Liver (tissue), 3 donors: ENCODE results near the gene ZIC1.

Experiments used
- CTCF ChIP-seq: fragments of 150-350 bp; IDR thresholded peaks from 2 replicates; pipeline ENCODE4 v1.5.1; 2017; ENCODE audit warnings: improper control_type of control experiment, low read depth, low read length; ENCODE audit not compliant: missing input control
- FOXA1 ChIP-seq: IDR thresholded peaks from 2 replicates; pipeline ENCODE4 v1.6.1; 2016; ENCODE audit warnings: antibody characterized with exemption
- JUND ChIP-seq, 2 donors: IDR thresholded peaks; 2 replicates each; pipeline ENCODE4 v1.6.1; 2016; ENCODE audit warnings: antibody characterized with exemption in 2 of 2
- NR2F2 ChIP-seq: IDR thresholded peaks from 2 replicates; pipeline ENCODE4 v1.6.1; 2016; ENCODE audit warnings: antibody characterized with exemption
- RAD21 ChIP-seq, 2 donors: IDR thresholded peaks; 2 replicates each; pipeline ENCODE4 v1.6.1; 2016; ENCODE audit warnings: antibody characterized with exemption in 2 of 2, mild to moderate bottlenecking in 2 of 2
- RXRA ChIP-seq, 2 donors: IDR thresholded peaks; 2 replicates each; pipeline ENCODE4 v1.6.1; 2017 to 2018; ENCODE audit warnings: antibody characterized with exemption in 2 of 2, mild to moderate bottlenecking in 1 of 2
- SP1 ChIP-seq: IDR thresholded peaks from 2 replicates; pipeline ENCODE4 v1.6.1; 2018; ENCODE audit warnings: antibody characterized with exemption, mild to moderate bottlenecking
- TAF1 ChIP-seq: conservative IDR thresholded peaks from 2 replicates; pipeline ENCODE4 v1.6.1; 2016; ENCODE audit warnings: antibody characterized with exemption, mild to moderate bottlenecking
- YY1 ChIP-seq: IDR thresholded peaks from 2 replicates; pipeline ENCODE4 v1.6.1; 2016; ENCODE audit warnings: antibody characterized with exemption, mild to moderate bottlenecking
- TF ChIP-seq, protein P1 (sequence below): IDR thresholded peaks from 2 replicates; pipeline ENCODE4 v1.6.1; 2016; ENCODE audit warnings: antibody characterized with exemption
- TF ChIP-seq, protein P2 (sequence below): IDR thresholded peaks from 2 replicates; pipeline ENCODE4 v1.6.1; 2016; ENCODE audit warnings: antibody characterized with exemption, mild to moderate bottlenecking
- TF ChIP-seq, protein P3 (sequence below): IDR thresholded peaks from 2 replicates; pipeline ENCODE4 v1.6.1; 2016; ENCODE audit warnings: antibody characterized with exemption
- donor health status: healthy.
- donor health status: healthy.

DNA sequence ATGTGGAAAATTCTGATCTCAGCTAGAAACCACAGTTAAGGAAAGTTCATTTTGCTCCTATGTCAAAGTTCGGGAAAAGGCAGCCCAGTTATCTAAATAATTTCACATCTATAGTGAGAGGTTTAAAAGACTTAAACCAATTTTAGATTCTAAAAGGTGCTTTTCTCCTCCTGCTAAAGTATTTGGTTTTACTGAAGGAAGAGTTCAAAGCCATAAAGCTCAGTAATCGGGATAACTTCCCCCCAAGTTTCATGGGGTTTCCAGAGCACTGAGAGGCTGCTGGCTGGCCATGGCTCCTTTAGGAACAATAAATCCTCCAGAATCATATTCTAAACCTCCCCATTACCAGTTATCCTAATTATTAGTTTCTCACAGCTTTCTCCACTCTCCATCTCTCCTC is 41.0 kb upstream of the ZIC1 start:
- TF ChIP-seq CTCF = no peak
- no peak for TF ChIP-seq YY1
- TF ChIP-seq, protein P1, sequence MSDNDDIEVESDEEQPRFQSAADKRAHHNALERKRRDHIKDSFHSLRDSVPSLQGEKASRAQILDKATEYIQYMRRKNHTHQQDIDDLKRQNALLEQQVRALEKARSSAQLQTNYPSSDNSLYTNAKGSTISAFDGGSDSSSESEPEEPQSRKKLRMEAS = no peak
- TF ChIP-seq RAD21 (IDR thresholded peaks at IDR 0.05) = no peak
- TF ChIP-seq SP1 = no peak
- TF ChIP-seq JUND (IDR thresholded peaks at IDR 0.05) = no peak
- TF ChIP-seq, protein P2, sequence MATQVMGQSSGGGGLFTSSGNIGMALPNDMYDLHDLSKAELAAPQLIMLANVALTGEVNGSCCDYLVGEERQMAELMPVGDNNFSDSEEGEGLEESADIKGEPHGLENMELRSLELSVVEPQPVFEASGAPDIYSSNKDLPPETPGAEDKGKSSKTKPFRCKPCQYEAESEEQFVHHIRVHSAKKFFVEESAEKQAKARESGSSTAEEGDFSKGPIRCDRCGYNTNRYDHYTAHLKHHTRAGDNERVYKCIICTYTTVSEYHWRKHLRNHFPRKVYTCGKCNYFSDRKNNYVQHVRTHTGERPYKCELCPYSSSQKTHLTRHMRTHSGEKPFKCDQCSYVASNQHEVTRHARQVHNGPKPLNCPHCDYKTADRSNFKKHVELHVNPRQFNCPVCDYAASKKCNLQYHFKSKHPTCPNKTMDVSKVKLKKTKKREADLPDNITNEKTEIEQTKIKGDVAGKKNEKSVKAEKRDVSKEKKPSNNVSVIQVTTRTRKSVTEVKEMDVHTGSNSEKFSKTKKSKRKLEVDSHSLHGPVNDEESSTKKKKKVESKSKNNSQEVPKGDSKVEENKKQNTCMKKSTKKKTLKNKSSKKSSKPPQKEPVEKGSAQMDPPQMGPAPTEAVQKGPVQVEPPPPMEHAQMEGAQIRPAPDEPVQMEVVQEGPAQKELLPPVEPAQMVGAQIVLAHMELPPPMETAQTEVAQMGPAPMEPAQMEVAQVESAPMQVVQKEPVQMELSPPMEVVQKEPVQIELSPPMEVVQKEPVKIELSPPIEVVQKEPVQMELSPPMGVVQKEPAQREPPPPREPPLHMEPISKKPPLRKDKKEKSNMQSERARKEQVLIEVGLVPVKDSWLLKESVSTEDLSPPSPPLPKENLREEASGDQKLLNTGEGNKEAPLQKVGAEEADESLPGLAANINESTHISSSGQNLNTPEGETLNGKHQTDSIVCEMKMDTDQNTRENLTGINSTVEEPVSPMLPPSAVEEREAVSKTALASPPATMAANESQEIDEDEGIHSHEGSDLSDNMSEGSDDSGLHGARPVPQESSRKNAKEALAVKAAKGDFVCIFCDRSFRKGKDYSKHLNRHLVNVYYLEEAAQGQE = no peak
- TF ChIP-seq TAF1 = no peak
- TF ChIP-seq, protein P3, sequence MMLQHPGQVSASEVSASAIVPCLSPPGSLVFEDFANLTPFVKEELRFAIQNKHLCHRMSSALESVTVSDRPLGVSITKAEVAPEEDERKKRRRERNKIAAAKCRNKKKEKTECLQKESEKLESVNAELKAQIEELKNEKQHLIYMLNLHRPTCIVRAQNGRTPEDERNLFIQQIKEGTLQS = no peak
- TF ChIP-seq FOXA1 = no peak
- TF ChIP-seq RXRA (IDR thresholded peaks at IDR 0.05) = no peak
- TF ChIP-seq NR2F2 = no peak
